GM12878 (cell line): Measurements from ENCODE around the gene SAAL1. TPM values are rescaled to one million over a fixed set of nuclear protein-coding genes. Genes with fewer than 3 reads are reported as not detected.

Experiments
- polyA plus RNA-seq, 11 experiments: library from polyadenylated mRNA; depleted of rRNA in 4 of 11; unstranded in 6 of 11; stranded (reverse) in 5 of 11; fragments of >200 nt; fragmentation: Nextera tagmentation in 4 of 11; fragmentation: Illumina TruSeq in 1 of 11; extraction: Ambion mirVana in 4 of 11; extraction: Trizol in 1 of 11; gene quantifications; 1 replicate in 1 of 11; 2 replicates in 10 of 11; pipeline versions ENCODE4 v1.2.1 to v1.2.3, GENCODE V29; 2011 to 2016; ENCODE audit warnings: inconsistent platforms in 2 of 11, missing spikeins in 2 of 11, low read depth in 1 of 11
- small RNA-seq: library from RNA; depleted of rRNA; stranded (forward); fragments of <200 nt; gene quantifications from one replicate; pipeline ENCODE3, GENCODE V24; 2014
- total RNA-seq, 4 experiments: library from RNA; depleted of rRNA in 3 of 4; stranded (reverse); fragments of >200 nt in 3 of 4; fragmentation: Illumina TruSeq in 1 of 4; extraction: Trizol in 1 of 4; gene quantifications; 2 replicates each; pipeline versions ENCODE4 v1.2.1 to v1.2.3, GENCODE V29; 2013 to 2021

The SAAL1 gene
- total and polyA plus RNA-seq, 10 of the 15 experiments (the other 5 are each of a cell fraction or from before 2014, with no cell fraction given), result 26.3 to 59.4 (median 43.8) TPM

Small RNA genes lying within 50 kb of the gene (small RNA-seq; reads per million reads assigned to genes)
- not detected for gene HIGD1AP5

Other genes with a start within 250 kb of the SAAL1 start
Only the 7 nearest of the 9 such genes appear.
- 25.5 and 29.9 TPM in 2 replicates for gene SERGEF, start 93.0 kb downstream of the SAAL1 start, total RNA-seq (2014; rRNA removed)
- 26.1 and 29.0 TPM in 2 replicates for gene SERGEF, start 93.0 kb downstream of the SAAL1 start, total RNA-seq (2014; rRNA removed; fragmentation: Illumina TruSeq; extraction: Trizol)
- 27.8 and 28.8 TPM in 2 replicates for gene SERGEF, start 93.0 kb downstream of the SAAL1 start, total RNA-seq (2021)
- 21.1 and 22.8 TPM in 2 replicates for gene SERGEF, start 93.0 kb downstream of the SAAL1 start, polyA plus RNA-seq (2011; rRNA removed)
- gene SERGEF, start 93.0 kb downstream of the SAAL1 start, polyA plus RNA-seq (2014; fragmentation: Illumina TruSeq; extraction: Trizol), result 17.6 and 21.3 TPM in 2 replicates
- gene SERGEF, start 93.0 kb downstream of the SAAL1 start, polyA plus RNA-seq (2014; fragmentation: Nextera tagmentation; extraction: Ambion mirVana), result 10 to 100 TPM; 14.6 to 25.6 TPM
- gene SERGEF, start 93.0 kb downstream of the SAAL1 start, polyA plus RNA-seq (2014; rRNA removed), result 17.7 and 18.7 TPM in 2 replicates
- gene SERGEF, start 93.0 kb downstream of the SAAL1 start, polyA plus RNA-seq (2016; fragmentation: Nextera tagmentation; extraction: Ambion mirVana), result 10 to 100 TPM; 21.6 to 22.0 TPM
- 0.27 and 0.34 TPM in 2 replicates for gene TPH1, start 59.8 kb downstream of the SAAL1 start, total RNA-seq (2014; rRNA removed)
- 0.32 and 0.36 TPM in 2 replicates for gene TPH1, start 59.8 kb downstream of the SAAL1 start, total RNA-seq (2014; rRNA removed; fragmentation: Illumina TruSeq; extraction: Trizol)
- 0.23 and 0.27 TPM in 2 replicates for gene TPH1, start 59.8 kb downstream of the SAAL1 start, total RNA-seq (2021)
- 0.72 and 1.2 TPM in 2 replicates for gene TPH1, start 59.8 kb downstream of the SAAL1 start, polyA plus RNA-seq (2011; rRNA removed)
- gene TPH1, start 59.8 kb downstream of the SAAL1 start, polyA plus RNA-seq (2014; fragmentation: Illumina TruSeq; extraction: Trizol), result 0.76 and 0.82 TPM in 2 replicates
- under 1 TPM; 0.05 to 0.26 TPM for gene TPH1, start 59.8 kb downstream of the SAAL1 start, polyA plus RNA-seq (2014; fragmentation: Nextera tagmentation; extraction: Ambion mirVana)
- 0.24 and 0.69 TPM in 2 replicates for gene TPH1, start 59.8 kb downstream of the SAAL1 start, polyA plus RNA-seq (2014; rRNA removed)
- under 1 TPM; 0.23 to 0.32 TPM for gene TPH1, start 59.8 kb downstream of the SAAL1 start, polyA plus RNA-seq (2016; fragmentation: Nextera tagmentation; extraction: Ambion mirVana)
- gene MRGPRX3, start 26.5 kb upstream of the SAAL1 start, total RNA-seq (2014; rRNA removed), result not detected in 2 replicates
- not detected in 2 replicates for gene MRGPRX3, start 26.5 kb upstream of the SAAL1 start, total RNA-seq (2014; rRNA removed; fragmentation: Illumina TruSeq; extraction: Trizol)
- gene MRGPRX3, start 26.5 kb upstream of the SAAL1 start, total RNA-seq (2021), result not detected in 2 replicates
- not detected in 2 replicates for gene MRGPRX3, start 26.5 kb upstream of the SAAL1 start, polyA plus RNA-seq (2011; rRNA removed)
- not detected in 2 replicates for gene MRGPRX3, start 26.5 kb upstream of the SAAL1 start, polyA plus RNA-seq (2014; fragmentation: Illumina TruSeq; extraction: Trizol)
- not detected for gene MRGPRX3, start 26.5 kb upstream of the SAAL1 start, polyA plus RNA-seq (2014; fragmentation: Nextera tagmentation; extraction: Ambion mirVana)
- gene MRGPRX3, start 26.5 kb upstream of the SAAL1 start, polyA plus RNA-seq (2014; rRNA removed), result not detected in 2 replicates
- gene MRGPRX3, start 26.5 kb upstream of the SAAL1 start, polyA plus RNA-seq (2016; fragmentation: Nextera tagmentation; extraction: Ambion mirVana), result not detected
- gene MRGPRX4, start 66.8 kb upstream of the SAAL1 start, total RNA-seq (2014; rRNA removed), result not detected in 2 replicates
- not detected in 2 replicates for gene MRGPRX4, start 66.8 kb upstream of the SAAL1 start, total RNA-seq (2014; rRNA removed; fragmentation: Illumina TruSeq; extraction: Trizol)
- gene MRGPRX4, start 66.8 kb upstream of the SAAL1 start, total RNA-seq (2021), result not detected in 2 replicates
- not detected in 2 replicates for gene MRGPRX4, start 66.8 kb upstream of the SAAL1 start, polyA plus RNA-seq (2011; rRNA removed)
- gene MRGPRX4, start 66.8 kb upstream of the SAAL1 start, polyA plus RNA-seq (2014; fragmentation: Illumina TruSeq; extraction: Trizol), result not detected in 2 replicates
- not detected for gene MRGPRX4, start 66.8 kb upstream of the SAAL1 start, polyA plus RNA-seq (2014; fragmentation: Nextera tagmentation; extraction: Ambion mirVana)
- not detected in 2 replicates for gene MRGPRX4, start 66.8 kb upstream of the SAAL1 start, polyA plus RNA-seq (2014; rRNA removed)
- gene MRGPRX4, start 66.8 kb upstream of the SAAL1 start, polyA plus RNA-seq (2016; fragmentation: Nextera tagmentation; extraction: Ambion mirVana), result not detected
- not detected in 2 replicates for gene SAA4, start 130.7 kb upstream of the SAAL1 start, total RNA-seq (2014; rRNA removed)
- gene SAA4, start 130.7 kb upstream of the SAAL1 start, total RNA-seq (2014; rRNA removed; fragmentation: Illumina TruSeq; extraction: Trizol), result not detected in 2 replicates
- gene SAA4, start 130.7 kb upstream of the SAAL1 start, total RNA-seq (2021), result not detected in 2 replicates
- not detected in 2 replicates for gene SAA4, start 130.7 kb upstream of the SAAL1 start, polyA plus RNA-seq (2011; rRNA removed)
- gene SAA4, start 130.7 kb upstream of the SAAL1 start, polyA plus RNA-seq (2014; fragmentation: Illumina TruSeq; extraction: Trizol), result not detected in 2 replicates
- not detected for gene SAA4, start 130.7 kb upstream of the SAAL1 start, polyA plus RNA-seq (2014; fragmentation: Nextera tagmentation; extraction: Ambion mirVana)
- not detected in 2 replicates for gene SAA4, start 130.7 kb upstream of the SAAL1 start, polyA plus RNA-seq (2014; rRNA removed)
- gene SAA4, start 130.7 kb upstream of the SAAL1 start, polyA plus RNA-seq (2016; fragmentation: Nextera tagmentation; extraction: Ambion mirVana), result not detected
- gene SAA2, start 142.6 kb upstream of the SAAL1 start, total RNA-seq (2014; rRNA removed), result 0.38 and 0.45 TPM in 2 replicates
- gene SAA2, start 142.6 kb upstream of the SAAL1 start, total RNA-seq (2014; rRNA removed; fragmentation: Illumina TruSeq; extraction: Trizol), result 0.18 TPM in 1 of 2 replicates, not detected in the other
- 4.1 and 5.7 TPM in 2 replicates for gene SAA2, start 142.6 kb upstream of the SAAL1 start, total RNA-seq (2021)
- gene SAA2, start 142.6 kb upstream of the SAAL1 start, polyA plus RNA-seq (2011; rRNA removed), result 0.20 and 0.24 TPM in 2 replicates
- 0.32 TPM in 1 of 2 replicates, not detected in the other for gene SAA2, start 142.6 kb upstream of the SAAL1 start, polyA plus RNA-seq (2014; fragmentation: Illumina TruSeq; extraction: Trizol)
- under 1 TPM in 1 of 2 experiments, not detected in 1; 0.24 TPM for gene SAA2, start 142.6 kb upstream of the SAAL1 start, polyA plus RNA-seq (2014; fragmentation: Nextera tagmentation; extraction: Ambion mirVana)
- gene SAA2, start 142.6 kb upstream of the SAAL1 start, polyA plus RNA-seq (2014; rRNA removed), result 0.08 and 0.24 TPM in 2 replicates
- gene SAA2, start 142.6 kb upstream of the SAAL1 start, polyA plus RNA-seq (2016; fragmentation: Nextera tagmentation; extraction: Ambion mirVana), result under 1 TPM in 1 of 2 experiments, not detected in 1; 0.32 TPM
- not detected in 2 replicates for gene SAA1, start 160.2 kb upstream of the SAAL1 start, total RNA-seq (2014; rRNA removed)
- gene SAA1, start 160.2 kb upstream of the SAAL1 start, total RNA-seq (2014; rRNA removed; fragmentation: Illumina TruSeq; extraction: Trizol), result not detected in 2 replicates
- gene SAA1, start 160.2 kb upstream of the SAAL1 start, total RNA-seq (2021), result 5.5 and 6.9 TPM in 2 replicates
- not detected in 2 replicates for gene SAA1, start 160.2 kb upstream of the SAAL1 start, polyA plus RNA-seq (2011; rRNA removed)
- gene SAA1, start 160.2 kb upstream of the SAAL1 start, polyA plus RNA-seq (2014; fragmentation: Illumina TruSeq; extraction: Trizol), result not detected in 2 replicates
- not detected for gene SAA1, start 160.2 kb upstream of the SAAL1 start, polyA plus RNA-seq (2014; fragmentation: Nextera tagmentation; extraction: Ambion mirVana)
- gene SAA1, start 160.2 kb upstream of the SAAL1 start, polyA plus RNA-seq (2014; rRNA removed), result not detected in 2 replicates
- under 1 TPM in 1 of 2 experiments, not detected in 1; 0.36 TPM for gene SAA1, start 160.2 kb upstream of the SAAL1 start, polyA plus RNA-seq (2016; fragmentation: Nextera tagmentation; extraction: Ambion mirVana)